ENCODE measurements around the gene TBC1D2B.

DNA sequence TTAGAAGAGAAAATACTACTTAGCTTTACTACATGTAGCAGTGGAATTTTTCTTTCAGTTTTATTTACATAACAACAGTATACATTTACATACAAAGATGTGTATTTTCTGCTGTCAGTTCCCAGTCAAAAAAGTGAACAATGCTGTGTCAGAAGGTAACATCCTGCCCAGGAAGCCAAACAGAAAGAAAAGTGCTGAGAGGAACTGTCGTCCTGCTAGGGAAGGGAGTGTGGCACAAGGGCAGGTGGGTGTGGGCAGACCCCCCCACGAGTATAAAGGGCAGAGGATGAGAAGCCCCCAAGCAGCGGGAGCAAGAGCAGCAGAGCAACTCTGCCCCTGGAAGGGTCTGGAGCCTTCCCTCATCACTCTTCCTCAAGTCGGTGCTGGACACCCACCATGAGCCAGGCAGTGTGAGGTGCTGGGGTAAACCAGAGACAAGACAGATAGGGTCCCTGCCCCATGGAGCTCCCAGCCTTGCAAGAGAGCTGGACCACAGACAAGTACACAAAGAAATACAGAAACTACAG, 39.7 kb downstream of the TBC1D2B start:
- TF ChIP-seq, protein P1, sequence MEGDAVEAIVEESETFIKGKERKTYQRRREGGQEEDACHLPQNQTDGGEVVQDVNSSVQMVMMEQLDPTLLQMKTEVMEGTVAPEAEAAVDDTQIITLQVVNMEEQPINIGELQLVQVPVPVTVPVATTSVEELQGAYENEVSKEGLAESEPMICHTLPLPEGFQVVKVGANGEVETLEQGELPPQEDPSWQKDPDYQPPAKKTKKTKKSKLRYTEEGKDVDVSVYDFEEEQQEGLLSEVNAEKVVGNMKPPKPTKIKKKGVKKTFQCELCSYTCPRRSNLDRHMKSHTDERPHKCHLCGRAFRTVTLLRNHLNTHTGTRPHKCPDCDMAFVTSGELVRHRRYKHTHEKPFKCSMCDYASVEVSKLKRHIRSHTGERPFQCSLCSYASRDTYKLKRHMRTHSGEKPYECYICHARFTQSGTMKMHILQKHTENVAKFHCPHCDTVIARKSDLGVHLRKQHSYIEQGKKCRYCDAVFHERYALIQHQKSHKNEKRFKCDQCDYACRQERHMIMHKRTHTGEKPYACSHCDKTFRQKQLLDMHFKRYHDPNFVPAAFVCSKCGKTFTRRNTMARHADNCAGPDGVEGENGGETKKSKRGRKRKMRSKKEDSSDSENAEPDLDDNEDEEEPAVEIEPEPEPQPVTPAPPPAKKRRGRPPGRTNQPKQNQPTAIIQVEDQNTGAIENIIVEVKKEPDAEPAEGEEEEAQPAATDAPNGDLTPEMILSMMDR (IDR thresholded peaks at IDR 0.05 in 4 of 5, conservative IDR thresholded peaks at IDR 0.05 in 1 of 5) = no peak
- TF ChIP-seq POLR2A (IDR thresholded peaks at IDR 0.05) = no peak

Measured in gastrocnemius medialis (tissue), 4 donors.